Panc1 (cell line): Measurements from ENCODE around the gene KCNH3. TPM values are rescaled to one million over a fixed set of nuclear protein-coding genes. Genes with fewer than 3 reads are reported as not detected.
A peak's percentile ranks its signal among the peaks of the same experiment; 100 is the strongest.

ENCODE experiments used
- ATAC-seq: fragments of 200-7000 bp; cut with Tn5 transposase; 2 replicates; pipeline ENCODE4 v1.9.1; 2020; ENCODE audit warnings: mild to moderate bottlenecking, moderate library complexity
- BruUV-seq: library from RNA; stranded (reverse); fragments of 400-500 nt; replicated peaks from 2 replicates; lab custom pipeline; 2021; lab: Mats Ljungman, UMichigan
- CTCF ChIA-PET: fragments of 300-600 bp; sonication (Branson Sonifier 250); formaldehyde crosslinking; loops from one replicate; lab custom pipeline; 2022; ENCODE audit warnings: antibody characterized with exemption; lab: Charles Lee
- POLR2A ChIA-PET: fragments of 300-600 bp; sonication (Branson Sonifier 250); formaldehyde crosslinking; loops from one replicate; lab custom pipeline; 2022; ENCODE audit warnings: antibody characterized with exemption; lab: Charles Lee
- DNase-seq: peaks from one replicate; pipeline ENCODE4 v3.0.0-alpha.2; 2010; ENCODE audit warnings: low read depth, low spot score
- H3K27ac ChIP-seq: 2 replicates; pipeline ENCODE4 v1.5.1; 2011; ENCODE audit warnings: mild to moderate bottlenecking, low read length, inconsistent platforms
- H3K27me3 ChIP-seq: fragments of 200-500 bp; sonication (Bioruptor generic); 2 replicates; pipeline ENCODE4 v1.6.0; 2014; ENCODE audit warnings: low read length, inconsistent platforms; ENCODE audit not compliant: control insufficient read depth, insufficient read depth
- H3K36me3 ChIP-seq: fragments of 200-500 bp; sonication (Bioruptor generic); 2 replicates; pipeline ENCODE4 v1.5.1; 2014; ENCODE audit warnings: inconsistent platforms, mild to moderate bottlenecking, low read length, moderate library complexity; ENCODE audit not compliant: control insufficient read depth, insufficient read depth
- H3K4me1 ChIP-seq: 2 replicates; pipeline ENCODE4 v1.5.1; 2011; ENCODE audit warnings: inconsistent platforms, mild to moderate bottlenecking, low read length, moderate library complexity; ENCODE audit not compliant: control insufficient read depth, insufficient read depth
- H3K4me3 ChIP-seq, 2 experiments: 2 replicates each; pipeline ENCODE4 v1.5.1; 2011 to 2012; ENCODE audit warnings: low read depth in 2 of 2, low read length in 2 of 2, mild to moderate bottlenecking in 2 of 2, inconsistent platforms in 1 of 2, moderate library complexity in 1 of 2
- H3K9me3 ChIP-seq: fragments of 200-500 bp; sonication (Bioruptor generic); 2 replicates; pipeline ENCODE4 v1.5.1; 2014; ENCODE audit warnings: low read depth, mild to moderate bottlenecking, inconsistent platforms, low read length, moderate library complexity; ENCODE audit not compliant: control insufficient read depth, insufficient read depth
- CTCF ChIP-seq: fragments of 450-650 bp; IDR thresholded peaks from 2 replicates; pipeline ENCODE4 v1.5.1; 2017; ENCODE audit warnings: mild to moderate bottlenecking
- POLR2AphosphoS5 ChIP-seq: IDR thresholded peaks from 2 replicates; pipeline ENCODE4 v1.6.1; 2012; ENCODE audit warnings: mild to moderate bottlenecking, low read depth, low read length, moderate library complexity
- SIN3A ChIP-seq: IDR thresholded peaks from 2 replicates; pipeline ENCODE4 v1.6.1; 2012; ENCODE audit warnings: low read depth, mild to moderate bottlenecking, low read length, moderate library complexity, borderline replicate concordance; ENCODE audit not compliant: insufficient read depth
- TCF7L2 ChIP-seq: IDR thresholded peaks from 2 replicates; pipeline ENCODE4 v1.6.1; 2011; ENCODE audit warnings: mild to moderate bottlenecking, low read depth, low read length, inconsistent platforms
- in situ Hi-C: cut with HindIII; loops from 2 replicates; pipeline ENCODE4 v1.10.0; 2016; ENCODE audit warnings: low sequenced_read_pairs, low pct_unique_long_range_greater_than_20kb
- intact Hi-C: fragments of 100-400 bp; cut with micrococcal nuclease; formaldehyde crosslinking; loops from one replicate; pipeline ENCODE4 v1.10.0; 2022; ENCODE audit not compliant: unreplicated experiment
- total RNA-seq: library from RNA; stranded (reverse); gene quantifications from one replicate; pipeline ENCODE4 v1.2.1, GENCODE V29; 2021; ENCODE audit not compliant: unreplicated experiment
- TF ChIP-seq, protein P1 (sequence below), 2 experiments: IDR thresholded peaks; 2 replicates each; pipeline ENCODE4 v1.6.1; 2011 to 2012; ENCODE audit warnings: low read depth in 2 of 2, control low read depth in 1 of 2, low read length in 1 of 2, mild to moderate bottlenecking in 1 of 2, moderate library complexity in 1 of 2; ENCODE audit not compliant: insufficient read depth in 1 of 2

Gene KCNH3
- total RNA-seq, 1 experiment from 2014 or later, result 0.64 TPM

GRCh38 chr12:49568442-49569162 is 29.8 kb downstream of the KCNH3 start:
- H3K27me3 ChIP-seq, result no peaks in the 10 kb centered on the region
- peak overlapping the region; percentile 64 to 85 for H3K4me3 ChIP-seq
- CTCF ChIA-PET, result interaction anchor here (0.6 kb wide), 1 partner anchor 13 kb away, joined by 6 read pairs; no protein-coding TSS in a partner anchor
- H3K4me1 ChIP-seq, result peaks cover 12% of the 10 kb centered on the region
- peaks cover 3% of the 10 kb centered on the region; the same call in 1 of the 2 replicates for H3K36me3 ChIP-seq
- H3K9me3 ChIP-seq, result no peaks in the 10 kb centered on the region
- TF ChIP-seq, protein P1, sequence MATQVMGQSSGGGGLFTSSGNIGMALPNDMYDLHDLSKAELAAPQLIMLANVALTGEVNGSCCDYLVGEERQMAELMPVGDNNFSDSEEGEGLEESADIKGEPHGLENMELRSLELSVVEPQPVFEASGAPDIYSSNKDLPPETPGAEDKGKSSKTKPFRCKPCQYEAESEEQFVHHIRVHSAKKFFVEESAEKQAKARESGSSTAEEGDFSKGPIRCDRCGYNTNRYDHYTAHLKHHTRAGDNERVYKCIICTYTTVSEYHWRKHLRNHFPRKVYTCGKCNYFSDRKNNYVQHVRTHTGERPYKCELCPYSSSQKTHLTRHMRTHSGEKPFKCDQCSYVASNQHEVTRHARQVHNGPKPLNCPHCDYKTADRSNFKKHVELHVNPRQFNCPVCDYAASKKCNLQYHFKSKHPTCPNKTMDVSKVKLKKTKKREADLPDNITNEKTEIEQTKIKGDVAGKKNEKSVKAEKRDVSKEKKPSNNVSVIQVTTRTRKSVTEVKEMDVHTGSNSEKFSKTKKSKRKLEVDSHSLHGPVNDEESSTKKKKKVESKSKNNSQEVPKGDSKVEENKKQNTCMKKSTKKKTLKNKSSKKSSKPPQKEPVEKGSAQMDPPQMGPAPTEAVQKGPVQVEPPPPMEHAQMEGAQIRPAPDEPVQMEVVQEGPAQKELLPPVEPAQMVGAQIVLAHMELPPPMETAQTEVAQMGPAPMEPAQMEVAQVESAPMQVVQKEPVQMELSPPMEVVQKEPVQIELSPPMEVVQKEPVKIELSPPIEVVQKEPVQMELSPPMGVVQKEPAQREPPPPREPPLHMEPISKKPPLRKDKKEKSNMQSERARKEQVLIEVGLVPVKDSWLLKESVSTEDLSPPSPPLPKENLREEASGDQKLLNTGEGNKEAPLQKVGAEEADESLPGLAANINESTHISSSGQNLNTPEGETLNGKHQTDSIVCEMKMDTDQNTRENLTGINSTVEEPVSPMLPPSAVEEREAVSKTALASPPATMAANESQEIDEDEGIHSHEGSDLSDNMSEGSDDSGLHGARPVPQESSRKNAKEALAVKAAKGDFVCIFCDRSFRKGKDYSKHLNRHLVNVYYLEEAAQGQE (IDR thresholded peaks at IDR 0.05; ENCODE audit: insufficient read depth in 1 of 2, low read depth in 2 of 2, low read length in 1 of 2), result no peak
- ATAC-seq, result peak; percentile 58
- DNase-seq, result no peak
- intact Hi-C loops (no loop called here), in situ Hi-C loops (no loop called here)
- no TSS peak for BruUV-seq
- POLR2A ChIA-PET, result interaction anchor here (0.6 kb wide), 1 partner anchor 31 kb away, joined by 6 read pairs; no protein-coding TSS in a partner anchor
- peak overlapping the region; percentile 96 for H3K27ac ChIP-seq

GRCh38 chr12:49577589-49578315 is 38.9 kb downstream of the KCNH3 start:
- in situ Hi-C loops, result no loop called here
- ATAC-seq, result no peak
- CTCF ChIA-PET, result no interaction called here
- BruUV-seq, result no TSS peak
- Histone ChIP-seq H3K4me3 (no peak overlapping the region), H3K4me1 (no peaks in the 10 kb centered on the region), H3K27ac (no peak overlapping the region), H3K9me3 (no peaks in the 10 kb centered on the region), H3K36me3 (no peaks in the 10 kb centered on the region; the same call in 1 of the 2 replicates), H3K27me3 (no peaks in the 10 kb centered on the region)
- POLR2A ChIA-PET, result no interaction called here
- DNase-seq, result no peak
- TF ChIP-seq TCF7L2 (no peak), POLR2AphosphoS5 (no peak), SIN3A (no peak), CTCF (no peak)
- TF ChIP-seq, protein P1 (IDR thresholded peaks at IDR 0.05; ENCODE audit: insufficient read depth in 1 of 2, low read depth in 2 of 2, low read length in 1 of 2), result no peak
- intact Hi-C loops, result no loop called here
